Activated CD8-positive, alpha-beta T cell treated with anti-CD3 and anti-CD28 coated beads for 36 hours (primary cell): ENCODE measurements around the gene E4F1. TPM values are rescaled to one million over a fixed set of nuclear protein-coding genes. Genes with fewer than 3 reads are reported as not detected.
"Not testable (repeated sequence)": the region's sequence is repeated elsewhere in the genome, so short reads cannot be mapped to it uniquely, and the experiment has no call there.

Experiments
- ATAC-seq: fragments of 200-7000 bp; cut with Tn5 transposase; one replicate; pipeline ENCODE4 v1.10.0; 2021; ENCODE audit warnings: mild to moderate bottlenecking, moderate library complexity
- CTCF ChIA-PET: fragments of 350-600 bp; sonication (Branson Sonifier 250); formaldehyde crosslinking; loops from one replicate; lab custom pipeline; 2021; ENCODE audit warnings: antibody characterized with exemption; lab: Charles Lee
- POLR2A ChIA-PET: fragments of 350-600 bp; sonication (Branson Sonifier 250); formaldehyde crosslinking; loops from one replicate; lab custom pipeline; 2021; ENCODE audit warnings: antibody characterized with exemption; lab: Charles Lee
- DNase-seq: peaks from one replicate; pipeline ENCODE4 v3.0.0-alpha.2; 2020
- H3K27ac Mint-ChIP-seq: one replicate; pipeline ENCODE4 v1.8.0; 2021; ENCODE audit warnings: mild to moderate bottlenecking, mixed read lengths
- H3K27me3 Mint-ChIP-seq: one replicate; pipeline ENCODE4 v1.8.0; 2021; ENCODE audit warnings: mixed read lengths
- H3K36me3 Mint-ChIP-seq: one replicate; pipeline ENCODE4 v1.8.0; 2021; ENCODE audit warnings: low read depth, mixed read lengths
- H3K4me1 Mint-ChIP-seq: one replicate; pipeline ENCODE4 v1.8.0; 2021; ENCODE audit warnings: low read depth, mixed read lengths
- H3K4me3 Mint-ChIP-seq: one replicate; pipeline ENCODE4 v1.8.0; 2021; ENCODE audit warnings: mild to moderate bottlenecking, moderate library complexity, mixed read lengths
- H3K9me3 Mint-ChIP-seq: one replicate; pipeline ENCODE4 v1.8.0; 2021; ENCODE audit warnings: mixed read lengths
- CTCF ChIP-seq: fragments of 200-600 bp; IDR thresholded peaks from one replicate; pipeline ENCODE4 v1.8.0; 2022; ENCODE audit warnings: antibody characterized with exemption, mild to moderate bottlenecking
- intact Hi-C: fragments of 100-400 bp; cut with micrococcal nuclease; formaldehyde crosslinking; loops from one replicate; pipeline ENCODE4 v1.10.0; 2022
- total RNA-seq, 2 experiments: library from RNA; stranded (reverse); gene quantifications; one replicate each; pipeline ENCODE4 v1.2.3, GENCODE V29; 2021

E4F1 gene
- total RNA-seq, 2 experiments from 2014 or later: 19.4 to 21.1 TPM

DNA sequence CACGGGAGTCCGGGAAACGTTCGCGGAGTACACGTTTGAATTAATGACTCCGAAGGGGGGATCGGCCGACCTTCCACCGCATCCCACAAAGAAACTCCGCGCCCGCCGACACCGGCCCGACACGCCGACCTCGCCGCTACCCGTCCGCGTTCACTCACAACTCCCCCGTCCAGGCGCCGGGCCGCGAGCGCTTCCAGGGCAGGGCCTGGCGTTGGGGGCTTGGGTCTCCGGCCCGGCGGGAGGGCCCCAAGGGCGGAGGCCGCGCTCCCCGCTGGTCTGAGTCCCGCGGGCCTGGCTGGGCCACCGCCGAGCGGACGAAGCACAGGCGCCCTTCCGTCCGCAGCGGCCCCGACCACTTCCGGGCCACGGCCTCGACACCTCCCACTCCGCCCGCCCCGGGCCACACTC lies 44.1 kb downstream of the E4F1 start:
- Mint-ChIP-seq H3K27ac (peak overlapping the region; percentile 97), H3K36me3 (peaks cover 45% of the 10 kb centered on the region), H3K4me1 (peaks cover 38% of the 10 kb centered on the region), H3K4me3 (peak overlapping the region; percentile 76)
- H3K9me3 Mint-ChIP-seq, CTCF ChIA-PET, DNase-seq, H3K27me3 Mint-ChIP-seq, intact Hi-C loops: not testable (repeated sequence)
- POLR2A ChIA-PET: interaction anchor here (1.3 to 2.5 kb wide), 3 partner anchors 16 to 20 kb away, joined by 3 to 20 read pairs (median 16); partner anchors contain the start of gene ECI1
- peak; percentile 50 for ATAC-seq

GRCh38 chr16:2267913-2268666 lies 44.7 kb downstream of the E4F1 start, which contains the start of gene RNPS1:
RNPS1 (minus strand) TSS chr16:2268126; CDS start chr16:2264643, 3,483 bp downstream.
- Mint-ChIP-seq H3K27me3 (no peaks in the 10 kb centered on the region), H3K27ac (peak within 1 kb of the TSS; percentile 97), H3K36me3 (peaks cover 40% of the 10 kb centered on the region), H3K9me3 (no peaks in the 10 kb centered on the region), H3K4me3 (peak within 1 kb of the TSS; percentile 76), H3K4me1 (peaks cover 38% of the 10 kb centered on the region)
- TF ChIP-seq CTCF: no peak
- intact Hi-C loops: no loop called here
- DNase-seq (peak; percentile 97), ATAC-seq (peak; percentile 91)
- ChIA-PET POLR2A (interaction anchor here (0.7 to 2.0 kb wide), 13 partner anchors 8 to 251 kb away, joined by 3 to 20 read pairs (median 3); partner anchors contain the start of genes AMDHD2, ECI1, TEDC2 and TRAF7), CTCF (no interaction called here)

DNA sequence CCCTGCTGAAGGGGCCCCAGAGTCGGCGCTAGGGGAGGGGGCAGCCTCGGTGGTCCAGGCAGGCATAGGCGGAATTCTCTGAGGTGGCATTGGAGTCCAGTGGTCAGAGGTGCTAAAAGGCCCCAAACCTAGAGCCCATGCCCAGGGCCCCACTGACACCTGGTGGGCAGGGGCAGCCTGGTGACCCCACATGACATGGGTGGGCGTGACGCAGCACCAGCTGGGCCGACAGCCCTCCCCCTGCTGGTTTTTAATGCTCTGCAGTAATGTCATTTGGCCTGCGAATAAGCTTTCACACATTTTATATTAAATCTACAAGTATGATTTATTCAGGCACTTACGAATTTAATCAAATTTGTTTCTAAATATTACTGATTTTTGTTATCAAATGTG lies 46.7 kb downstream of the E4F1 start:
- H3K36me3 Mint-ChIP-seq: peaks cover 23% of the 10 kb centered on the region
- intact Hi-C loops: no loop called here
- H3K9me3 Mint-ChIP-seq: no peaks in the 10 kb centered on the region
- H3K27me3 Mint-ChIP-seq: no peaks in the 10 kb centered on the region
- POLR2A ChIA-PET: interaction anchor here (0.5 to 2.3 kb wide), 7 partner anchors 9 to 123 kb away, joined by 3 to 7 read pairs (median 4); partner anchors contain the start of genes ECI1 and TRAF7
- CTCF ChIA-PET: interaction anchor here (1.0 to 1.5 kb wide), 3 partner anchors 75 to 231 kb away, joined by 3 to 7 read pairs (median 5); no protein-coding TSS in a partner anchor
- TF ChIP-seq CTCF: no peak
- H3K4me3 Mint-ChIP-seq: peak overlapping the region; percentile 76
- no peak for DNase-seq
- H3K4me1 Mint-ChIP-seq: peaks cover 27% of the 10 kb centered on the region
- ATAC-seq: no peak
- H3K27ac Mint-ChIP-seq: no peak overlapping the region

- DNase-seq (no peak), ATAC-seq (no peak)
- ChIA-PET CTCF (interaction anchor here (0.9 to 1.5 kb wide), 3 partner anchors 19 to 152 kb away, joined by 3 to 7 read pairs (median 5); partner anchors contain the start of gene ECI1), POLR2A (interaction anchor here (0.5 to 2.3 kb wide), 9 partner anchors 10 to 116 kb away, joined by 3 to 7 read pairs (median 3); partner anchors contain the start of genes BRICD5, ECI1 and TRAF7)
- H3K4me3 Mint-ChIP-seq: no peak overlapping the region
- intact Hi-C loops: no loop called here
- no peak for TF ChIP-seq CTCF
- H3K27me3 Mint-ChIP-seq: no peaks in the 10 kb centered on the region
- no peak overlapping the region for H3K27ac Mint-ChIP-seq
- peaks cover 19% of the 10 kb centered on the region for H3K36me3 Mint-ChIP-seq
- H3K9me3 Mint-ChIP-seq: no peaks in the 10 kb centered on the region
- peaks cover 21% of the 10 kb centered on the region for H3K4me1 Mint-ChIP-seq
Observed at GRCh38 chr16:2270588-2271470, 47.4 kb downstream of the E4F1 start.
